HG02852 (cell line): ENCODE measurements around the gene SLC12A3.

Experiments
- ATAC-seq: cut with Tn5 transposase; IDR thresholded peaks from one replicate; pipeline ENCODE4 v1.9.1; 2021; ENCODE audit warnings: mild to moderate bottlenecking, moderate library complexity; ENCODE audit not compliant: unreplicated experiment

SLC12A3 gene, protein sequence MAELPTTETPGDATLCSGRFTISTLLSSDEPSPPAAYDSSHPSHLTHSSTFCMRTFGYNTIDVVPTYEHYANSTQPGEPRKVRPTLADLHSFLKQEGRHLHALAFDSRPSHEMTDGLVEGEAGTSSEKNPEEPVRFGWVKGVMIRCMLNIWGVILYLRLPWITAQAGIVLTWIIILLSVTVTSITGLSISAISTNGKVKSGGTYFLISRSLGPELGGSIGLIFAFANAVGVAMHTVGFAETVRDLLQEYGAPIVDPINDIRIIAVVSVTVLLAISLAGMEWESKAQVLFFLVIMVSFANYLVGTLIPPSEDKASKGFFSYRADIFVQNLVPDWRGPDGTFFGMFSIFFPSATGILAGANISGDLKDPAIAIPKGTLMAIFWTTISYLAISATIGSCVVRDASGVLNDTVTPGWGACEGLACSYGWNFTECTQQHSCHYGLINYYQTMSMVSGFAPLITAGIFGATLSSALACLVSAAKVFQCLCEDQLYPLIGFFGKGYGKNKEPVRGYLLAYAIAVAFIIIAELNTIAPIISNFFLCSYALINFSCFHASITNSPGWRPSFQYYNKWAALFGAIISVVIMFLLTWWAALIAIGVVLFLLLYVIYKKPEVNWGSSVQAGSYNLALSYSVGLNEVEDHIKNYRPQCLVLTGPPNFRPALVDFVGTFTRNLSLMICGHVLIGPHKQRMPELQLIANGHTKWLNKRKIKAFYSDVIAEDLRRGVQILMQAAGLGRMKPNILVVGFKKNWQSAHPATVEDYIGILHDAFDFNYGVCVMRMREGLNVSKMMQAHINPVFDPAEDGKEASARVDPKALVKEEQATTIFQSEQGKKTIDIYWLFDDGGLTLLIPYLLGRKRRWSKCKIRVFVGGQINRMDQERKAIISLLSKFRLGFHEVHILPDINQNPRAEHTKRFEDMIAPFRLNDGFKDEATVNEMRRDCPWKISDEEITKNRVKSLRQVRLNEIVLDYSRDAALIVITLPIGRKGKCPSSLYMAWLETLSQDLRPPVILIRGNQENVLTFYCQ

DNA sequence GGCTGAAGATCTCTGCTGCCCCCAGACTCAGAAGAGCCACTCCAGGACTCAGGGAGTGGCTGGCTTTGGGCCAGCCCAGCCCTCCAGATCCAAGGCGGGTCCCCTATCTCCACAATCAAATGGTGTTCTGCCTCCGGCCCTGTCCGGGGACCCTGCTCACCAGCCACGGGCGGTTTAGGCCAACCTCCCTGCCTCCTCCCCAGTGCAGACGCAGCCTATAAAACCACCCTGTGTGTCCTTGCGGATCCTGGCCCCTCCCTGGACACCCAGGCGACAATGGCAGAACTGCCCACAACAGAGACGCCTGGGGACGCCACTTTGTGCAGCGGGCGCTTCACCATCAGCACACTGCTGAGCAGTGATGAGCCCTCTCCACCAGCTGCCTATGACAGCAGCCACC is at the start of gene SLC12A3:
Gene SLC12A3, plus strand, starts transcription at position 248 of the 400 bp plus-strand sequence. Its CDS starts 29 bp downstream, at position 277.
- no peak for ATAC-seq

DNA sequence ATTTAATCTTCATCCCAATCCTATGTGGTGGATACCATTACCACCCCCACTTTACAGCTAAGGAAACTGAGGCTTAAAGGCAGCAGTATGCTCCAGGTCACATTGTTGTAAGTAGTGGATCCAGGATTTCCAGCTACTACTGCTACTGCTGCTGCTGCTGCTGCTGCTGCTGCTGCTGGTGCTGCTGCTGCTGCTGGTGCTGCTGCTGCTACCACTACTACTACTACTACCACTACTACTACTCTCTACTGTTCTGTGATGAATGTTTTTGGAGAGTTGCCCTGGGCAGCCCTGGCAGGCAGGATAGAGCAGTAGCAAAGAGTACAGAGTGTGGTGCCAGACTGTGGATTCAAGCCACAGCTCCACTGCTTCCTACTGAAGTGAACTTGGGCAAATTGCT is 49.3 kb upstream of the SLC12A3 start:
- ATAC-seq: no peak

DNA sequence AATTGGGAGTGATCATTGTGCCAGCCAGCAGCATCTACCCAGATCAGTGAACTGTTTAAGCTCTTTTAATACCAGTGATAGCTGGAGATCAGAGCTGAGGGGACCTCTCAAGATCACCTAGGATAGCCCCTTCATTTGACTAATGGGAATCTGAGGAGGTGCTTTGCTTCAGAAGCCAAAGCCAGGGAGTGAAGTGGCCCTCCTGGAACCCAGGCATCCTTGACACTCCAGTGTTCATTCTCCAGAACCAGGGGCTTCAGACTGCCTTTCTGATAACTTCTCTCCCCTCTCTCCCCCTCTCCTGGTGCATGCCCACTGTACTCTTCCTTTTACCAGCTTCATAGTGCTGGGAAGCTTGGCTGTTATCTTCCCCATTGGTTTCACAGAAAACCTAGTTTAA is 48.0 kb upstream of the SLC12A3 start:
- ATAC-seq: no peak

DNA sequence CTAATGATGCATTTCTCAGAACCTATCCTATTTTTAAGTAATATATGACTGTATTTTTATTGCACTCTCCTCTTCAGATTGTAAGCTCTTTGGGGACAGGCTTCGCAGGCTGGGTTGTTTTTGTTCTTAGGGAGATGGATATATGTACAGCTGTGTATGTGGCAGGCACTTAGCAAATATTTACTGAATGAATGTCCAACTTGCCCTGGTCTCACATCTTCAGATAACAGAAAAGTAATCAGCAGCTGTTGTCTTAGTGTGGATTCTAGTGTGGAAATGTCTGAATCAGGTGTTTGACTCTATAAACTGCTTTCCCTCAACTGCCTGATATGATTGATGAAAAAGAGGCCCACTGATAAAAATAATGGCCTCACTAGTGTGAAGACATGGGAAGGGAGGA is 47.1 kb upstream of the SLC12A3 start:
- ATAC-seq: no peak

DNA sequence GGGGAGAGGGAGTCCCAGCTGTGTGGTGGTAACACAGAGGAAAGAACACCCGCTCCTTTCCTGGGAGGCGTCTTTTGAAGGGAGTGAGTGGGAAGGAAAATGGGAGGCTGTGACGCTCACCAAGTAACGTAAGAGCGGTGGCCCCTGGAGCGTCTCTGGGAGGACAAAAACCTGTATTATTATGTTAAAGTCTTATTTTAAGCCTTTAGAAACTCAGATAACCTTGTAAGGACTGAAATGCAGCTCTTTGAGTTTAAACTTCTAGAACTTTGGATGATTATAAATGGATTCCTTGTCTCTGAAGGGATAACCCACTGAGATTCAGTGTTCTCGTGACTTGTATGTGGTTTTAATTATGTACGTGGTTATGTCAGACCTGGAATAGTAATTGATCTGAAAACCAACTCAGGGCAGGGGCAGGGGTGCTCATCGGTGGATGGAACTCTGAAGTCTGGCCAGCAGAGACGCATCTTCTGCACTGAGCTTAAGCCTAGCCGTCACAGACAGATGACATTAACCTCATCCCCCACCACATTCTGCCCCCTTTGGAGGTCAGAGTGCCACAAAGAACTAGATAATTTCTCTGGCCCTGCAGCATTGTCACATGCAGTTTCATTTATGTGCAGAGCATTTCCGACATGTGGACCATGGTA is 41.8 kb upstream of the SLC12A3 start:
- ATAC-seq: no peak

DNA sequence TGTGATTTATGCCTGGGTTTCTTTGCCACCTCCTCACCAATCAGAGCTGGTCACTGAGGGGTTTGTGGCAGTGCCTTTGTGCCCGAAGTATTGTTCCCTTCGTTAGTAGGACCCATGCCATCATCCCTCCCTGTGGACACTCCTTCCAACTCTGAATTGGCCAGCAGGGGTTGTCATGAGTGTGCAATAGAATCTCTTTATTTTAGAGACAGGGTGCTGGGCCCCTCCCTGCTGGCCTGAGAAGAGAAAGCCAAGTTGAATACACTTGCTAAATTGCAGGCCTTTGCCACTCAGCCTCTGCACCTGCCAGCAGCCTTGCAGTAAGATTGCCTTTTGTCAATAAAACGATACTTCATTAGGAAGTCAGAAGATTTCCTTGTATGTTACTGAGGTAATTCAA is 40.7 kb upstream of the SLC12A3 start:
- no peak for ATAC-seq

DNA sequence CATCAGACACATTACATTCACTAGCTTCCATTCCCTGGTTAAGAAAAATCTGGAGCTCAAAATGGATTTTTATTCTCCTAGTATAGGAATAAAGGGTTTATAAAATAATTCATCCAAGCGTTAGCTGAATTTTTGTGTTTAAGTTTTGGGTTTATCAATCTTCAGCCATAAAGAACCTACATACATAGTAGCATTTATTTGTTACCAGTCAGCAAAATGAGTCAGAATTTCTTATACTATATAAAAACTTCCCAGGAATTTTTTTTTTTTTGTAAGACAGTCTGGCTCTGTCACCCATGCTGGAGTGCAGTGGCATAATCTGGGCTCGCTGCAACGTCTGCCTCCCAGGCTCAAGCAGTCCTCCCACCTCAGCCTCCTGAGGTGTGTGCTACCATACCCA is 40.2 kb upstream of the SLC12A3 start:
- no peak for ATAC-seq

DNA sequence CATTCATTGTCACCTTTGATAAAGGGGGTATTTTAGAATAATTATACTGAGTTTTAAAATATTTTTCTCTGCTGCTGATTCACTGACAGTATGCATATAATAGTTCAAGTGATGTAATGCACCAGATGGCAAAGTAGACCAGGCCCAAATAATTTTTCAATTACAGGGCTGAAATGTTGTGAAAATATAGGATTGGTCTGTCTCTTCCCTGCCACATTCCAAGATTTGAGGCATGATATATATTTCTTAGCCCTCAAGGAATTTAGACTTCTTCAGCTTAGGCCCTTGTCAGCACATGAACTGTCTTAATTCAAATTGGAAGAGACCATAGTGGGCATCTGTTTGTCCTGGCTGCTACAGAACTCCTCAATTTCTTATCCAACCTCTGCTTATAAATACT is 39.2 kb upstream of the SLC12A3 start:
- ATAC-seq: no peak

DNA sequence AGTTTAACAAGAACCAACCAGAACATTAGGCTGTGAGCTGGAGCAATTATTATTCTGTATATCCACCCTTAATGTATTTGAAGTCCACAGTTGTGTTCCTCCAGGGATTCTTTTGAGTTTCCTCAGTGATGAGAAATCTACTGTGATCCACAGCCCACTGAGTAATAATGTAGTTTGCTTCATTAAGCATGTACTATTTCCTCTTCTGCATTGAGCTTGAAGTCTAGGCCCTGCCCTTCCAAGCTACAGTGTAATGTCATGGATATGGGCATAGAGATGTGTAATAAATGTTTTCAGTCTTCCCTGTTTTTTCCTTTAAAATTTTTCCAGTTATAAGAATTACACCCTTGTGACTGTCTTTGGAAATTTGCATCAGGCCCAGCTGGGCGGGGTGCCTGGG is 36.4 kb upstream of the SLC12A3 start:
- ATAC-seq: no peak

DNA sequence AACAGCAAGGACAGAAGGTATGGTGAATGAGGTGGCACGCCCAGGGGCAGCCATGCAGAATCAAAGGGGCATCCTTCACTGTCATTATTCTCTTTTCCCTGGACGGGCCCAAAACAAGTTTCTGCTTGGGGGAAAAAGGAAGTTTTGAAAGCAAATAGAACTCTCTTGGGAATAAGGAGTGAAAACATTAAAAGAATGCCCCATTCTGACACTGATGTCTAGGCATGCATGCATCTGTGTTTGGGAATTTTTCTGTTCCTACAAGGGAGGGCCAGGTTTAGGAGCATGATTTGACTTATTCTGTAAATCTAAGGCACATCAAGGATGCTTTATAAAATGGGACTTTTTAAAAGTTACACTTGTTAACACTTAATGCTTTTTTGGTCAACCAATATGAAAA is 34.3 kb upstream of the SLC12A3 start:
- no peak for ATAC-seq

DNA sequence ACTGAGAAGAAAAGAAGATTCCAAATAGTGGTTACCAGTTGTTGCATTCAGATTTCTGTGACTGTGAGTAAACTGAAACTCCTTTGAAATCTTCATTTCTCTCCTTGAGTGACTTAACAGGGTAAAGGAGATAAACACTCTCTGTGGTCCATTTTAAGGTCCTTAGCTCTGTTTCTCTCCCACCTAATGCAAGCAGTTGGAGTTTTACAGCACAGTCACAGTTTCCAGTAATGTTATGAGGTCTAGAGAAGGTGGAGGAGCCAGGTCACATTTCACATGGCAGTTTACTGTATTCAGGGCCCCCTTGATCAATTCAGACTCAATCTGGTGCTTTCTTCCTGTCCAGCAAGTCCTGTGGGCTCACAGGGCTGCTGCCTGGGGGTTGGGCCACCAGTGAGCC is 32.2 kb upstream of the SLC12A3 start:
- ATAC-seq: no peak

DNA sequence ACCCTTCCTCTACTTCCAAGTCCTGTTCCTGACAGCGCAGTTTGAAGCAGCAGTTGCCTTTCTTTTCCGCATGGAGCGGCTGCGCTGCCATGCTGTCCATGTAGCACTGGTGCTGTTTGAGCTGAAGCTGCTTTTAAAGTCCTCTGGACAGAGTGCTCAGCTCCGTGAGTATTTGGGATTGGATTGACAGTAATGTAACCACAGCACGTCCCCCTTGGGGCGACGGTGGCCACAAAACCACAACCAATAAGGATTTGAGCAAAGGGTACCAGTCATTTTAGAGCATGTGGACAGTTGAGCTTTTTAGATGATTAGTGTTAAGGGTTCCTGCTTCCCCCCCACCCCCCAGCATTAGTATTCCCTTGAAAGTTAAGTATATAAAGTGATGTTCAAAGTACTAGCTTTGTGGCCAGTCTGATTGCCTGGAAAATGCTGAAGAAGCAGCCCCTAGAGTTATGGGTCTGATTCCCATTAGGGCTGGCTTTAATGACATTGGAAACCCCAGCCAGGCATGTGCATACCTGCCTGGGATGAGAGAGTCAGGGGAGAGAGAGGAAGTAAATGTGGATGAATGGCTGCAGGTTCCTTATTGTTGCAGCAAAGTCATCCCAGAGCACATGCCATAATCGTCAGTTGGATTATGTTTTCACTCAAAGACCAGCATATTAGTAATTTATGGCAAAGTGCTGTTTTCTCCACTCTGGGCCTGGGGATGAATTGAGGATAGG is 31.6 kb upstream of the SLC12A3 start:
- ATAC-seq: no peak

DNA sequence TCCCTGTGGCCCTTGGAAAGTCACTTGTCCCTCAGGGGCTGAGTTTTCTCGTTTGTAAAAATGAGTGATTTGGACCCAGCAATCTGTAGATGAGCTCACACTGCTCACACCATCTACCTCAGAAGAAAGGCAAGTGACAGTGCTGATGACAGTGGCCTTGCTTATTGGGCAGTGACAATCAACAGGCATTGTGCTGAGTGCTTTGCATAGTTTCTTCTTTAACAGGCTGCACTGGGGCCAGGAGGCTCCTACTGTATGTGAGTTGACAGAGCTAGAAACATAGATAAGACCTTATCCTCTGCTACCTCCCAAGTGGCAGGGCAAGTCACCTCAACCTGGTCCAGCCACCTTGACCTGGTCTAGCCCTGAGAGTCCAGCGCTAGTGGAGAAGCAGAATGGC is 29.7 kb upstream of the SLC12A3 start:
- ATAC-seq: no peak

DNA sequence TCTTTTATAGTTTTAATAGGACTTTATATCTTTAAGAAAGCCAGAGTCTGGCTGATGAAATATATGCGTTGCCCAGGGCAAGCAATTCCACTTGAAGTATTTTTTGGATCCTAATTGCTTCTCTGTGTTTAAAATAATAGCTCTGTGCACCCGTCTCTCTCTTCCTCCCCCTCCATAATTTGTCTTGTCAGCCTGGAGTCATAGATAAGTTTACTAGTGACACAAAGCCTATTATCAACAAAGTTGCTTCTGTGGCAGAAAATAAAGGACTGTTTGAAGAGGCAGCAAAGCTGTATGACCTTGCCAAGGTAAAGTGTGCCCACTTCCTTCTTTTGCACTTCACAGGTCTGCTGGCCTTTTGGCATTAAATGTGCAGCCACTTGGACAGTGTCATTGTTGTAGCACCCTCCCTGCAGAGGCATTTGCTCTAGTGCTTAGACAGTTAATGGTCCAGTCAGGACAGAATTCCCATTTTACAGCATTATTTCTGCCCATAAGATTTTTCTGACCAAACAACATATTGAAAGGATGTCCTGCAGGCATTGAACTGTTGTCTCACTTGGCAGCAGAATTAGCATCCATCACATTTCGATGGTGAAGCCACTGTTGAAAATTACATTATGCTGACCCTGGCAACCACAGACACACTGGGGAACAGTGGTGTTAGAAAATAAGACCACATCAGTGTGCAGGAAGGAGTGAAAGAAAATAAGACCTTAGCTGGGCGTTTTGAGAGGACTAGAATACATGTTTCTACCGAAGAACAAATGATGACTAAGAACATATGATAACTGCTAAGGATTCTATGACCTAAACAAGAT is 28.4 kb upstream of the SLC12A3 start:
- ATAC-seq: no peak

DNA sequence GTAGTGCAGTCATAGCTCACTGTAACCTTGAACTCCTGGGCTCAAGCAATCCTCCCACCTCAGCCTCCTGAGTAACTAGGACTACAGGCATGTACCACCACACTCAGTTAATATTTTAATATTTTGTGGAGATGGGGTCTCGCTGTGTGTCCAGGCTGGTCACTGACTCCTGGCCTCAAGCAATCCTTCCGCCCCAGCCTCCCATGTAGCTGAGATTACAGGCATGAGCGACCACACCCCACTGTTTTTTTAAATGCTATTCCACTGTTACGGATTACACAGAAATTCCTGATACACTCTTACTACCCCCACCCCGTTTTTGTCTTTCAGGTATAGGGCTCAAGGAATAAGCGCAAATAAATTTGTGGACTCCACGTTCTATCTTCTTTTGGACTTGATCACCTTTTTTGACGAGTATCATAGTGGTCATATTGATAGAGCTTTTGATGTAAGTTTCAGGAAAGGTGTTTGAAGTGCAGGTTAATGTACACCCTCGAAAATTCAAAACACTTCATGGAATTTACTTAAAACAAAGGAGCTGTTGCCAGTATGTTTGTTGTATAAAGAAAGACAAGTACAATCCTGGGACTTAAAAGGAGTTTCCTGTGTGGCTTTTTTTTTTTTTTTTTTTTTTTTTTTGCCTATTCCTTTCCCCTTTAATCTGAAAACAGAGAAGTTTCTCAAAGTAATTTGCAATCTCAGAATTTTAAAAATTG is 26.2 kb upstream of the SLC12A3 start:
- no peak for ATAC-seq

DNA sequence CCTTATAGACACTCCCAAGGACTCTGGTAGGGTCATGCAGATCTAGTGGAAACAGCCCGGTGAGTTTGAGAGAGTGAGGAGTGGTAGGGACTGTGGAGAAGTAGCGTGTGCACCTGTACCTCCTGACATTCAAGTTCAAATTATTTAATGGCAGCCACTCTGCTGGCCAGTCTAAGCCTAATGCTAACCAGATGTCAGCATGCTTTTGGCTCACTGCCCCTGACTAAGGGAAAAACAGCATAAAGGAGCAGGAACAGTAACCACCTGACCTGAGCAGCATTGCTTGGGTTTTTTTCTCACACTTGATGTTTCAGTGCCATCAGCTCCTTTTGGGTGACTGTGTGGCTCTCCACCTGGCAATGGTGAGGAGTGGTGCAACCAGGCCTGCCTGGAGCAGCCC is 23.8 kb upstream of the SLC12A3 start:
- no peak for ATAC-seq

DNA sequence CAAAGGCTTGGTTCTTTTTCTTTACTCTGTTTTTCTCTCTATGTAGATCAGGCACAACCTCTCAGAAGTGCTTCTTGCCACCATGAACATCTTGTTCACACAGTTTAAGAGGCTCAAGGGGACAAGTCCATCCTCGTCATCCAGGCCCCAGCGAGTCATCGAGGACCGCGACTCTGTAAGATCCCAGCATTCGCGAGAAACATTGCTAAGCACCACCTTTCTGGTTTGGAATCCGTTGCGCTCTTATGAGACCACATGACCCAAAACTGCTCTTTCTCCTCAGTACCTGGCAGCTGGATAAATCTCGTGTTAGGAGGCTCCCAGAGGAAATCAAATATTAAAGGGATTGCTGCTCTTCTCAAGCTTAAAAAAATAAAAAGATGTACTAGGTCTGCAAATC is 23.3 kb upstream of the SLC12A3 start:
- ATAC-seq: no peak

DNA sequence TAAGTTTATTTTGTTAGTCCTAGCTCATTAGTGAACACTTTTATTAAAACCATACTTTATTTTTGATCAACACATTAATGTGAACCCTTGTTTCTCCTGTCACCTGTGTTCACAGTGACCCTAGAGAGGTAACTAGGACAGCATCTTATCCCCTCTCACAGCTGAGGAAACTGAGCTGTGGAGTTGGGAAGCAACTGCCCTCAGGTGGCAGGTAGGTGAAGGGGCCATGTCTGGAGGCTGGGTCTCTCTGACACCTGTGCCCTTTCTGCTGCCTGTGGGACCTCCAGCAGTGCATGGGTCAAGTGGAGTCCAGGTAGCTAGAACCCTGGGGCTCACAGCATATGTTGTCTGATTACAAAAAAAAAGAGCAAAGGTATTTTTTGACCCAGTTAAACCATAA is 22.9 kb upstream of the SLC12A3 start:
- no peak for ATAC-seq

DNA sequence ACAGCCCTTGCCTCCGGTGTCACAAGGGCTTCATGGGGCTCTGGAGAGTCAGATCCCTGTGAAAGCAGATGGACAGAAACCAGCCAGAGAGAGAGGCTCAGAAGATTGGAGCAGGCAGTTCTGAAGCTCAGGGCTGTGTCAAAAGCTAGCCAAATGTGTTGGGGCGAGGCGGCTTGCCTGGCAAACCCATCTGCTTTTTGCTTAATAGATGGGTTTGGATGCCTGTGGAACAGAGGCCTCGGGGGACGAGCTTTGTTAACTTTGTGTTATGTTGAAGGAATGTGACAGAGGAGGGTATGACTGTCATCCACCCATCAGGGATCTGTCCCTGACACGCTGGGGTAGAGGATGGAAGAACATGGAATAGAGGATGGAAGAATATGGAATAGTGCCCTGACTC is 21.0 kb upstream of the SLC12A3 start:
- no peak for ATAC-seq
